ENCODE results near the gene NDST1.

GRCh38 chr5:150596826-150597225, 88.9 kb downstream of the NDST1 start:
- TF ChIP-seq POLR2A (IDR thresholded peaks at IDR 0.05; ENCODE audit: low read depth, low read length) (no peak), FOS (IDR thresholded peaks at IDR 0.05; ENCODE audit: borderline replicate concordance, insufficient read depth, low read length) (no peak), GATA2 (IDR thresholded peaks at IDR 0.05; ENCODE audit: insufficient read depth, insufficient read length, low read depth, low read length) (no peak), CTCF (IDR thresholded peaks at IDR 0.05; ENCODE audit: extremely low read depth in 1 of 2, insufficient read depth in 1 of 2, low read depth in 1 of 2, low read length in 2 of 2) (no peak), EZH2 (IDR thresholded peaks at IDR 0.05; ENCODE audit: borderline replicate concordance, low read depth, low read length, severe bottlenecking) (no peak), MYC (IDR thresholded peaks at IDR 0.05; ENCODE audit: low read depth, low read length) (no peak), MAX (IDR thresholded peaks at IDR 0.05; ENCODE audit: insufficient read depth, insufficient read length) (no peak)

Measured in endothelial cell of umbilical vein (primary cell).